Superior temporal gyrus (tissue), 1 donor: ENCODE results near the gene NOC2L.

Experiments
- DNase-seq: peaks from one replicate; pipeline ENCODE4 v3.0.0-alpha.2; 2016; ENCODE audit errors: extremely low spot score

The NOC2L gene

DNA sequence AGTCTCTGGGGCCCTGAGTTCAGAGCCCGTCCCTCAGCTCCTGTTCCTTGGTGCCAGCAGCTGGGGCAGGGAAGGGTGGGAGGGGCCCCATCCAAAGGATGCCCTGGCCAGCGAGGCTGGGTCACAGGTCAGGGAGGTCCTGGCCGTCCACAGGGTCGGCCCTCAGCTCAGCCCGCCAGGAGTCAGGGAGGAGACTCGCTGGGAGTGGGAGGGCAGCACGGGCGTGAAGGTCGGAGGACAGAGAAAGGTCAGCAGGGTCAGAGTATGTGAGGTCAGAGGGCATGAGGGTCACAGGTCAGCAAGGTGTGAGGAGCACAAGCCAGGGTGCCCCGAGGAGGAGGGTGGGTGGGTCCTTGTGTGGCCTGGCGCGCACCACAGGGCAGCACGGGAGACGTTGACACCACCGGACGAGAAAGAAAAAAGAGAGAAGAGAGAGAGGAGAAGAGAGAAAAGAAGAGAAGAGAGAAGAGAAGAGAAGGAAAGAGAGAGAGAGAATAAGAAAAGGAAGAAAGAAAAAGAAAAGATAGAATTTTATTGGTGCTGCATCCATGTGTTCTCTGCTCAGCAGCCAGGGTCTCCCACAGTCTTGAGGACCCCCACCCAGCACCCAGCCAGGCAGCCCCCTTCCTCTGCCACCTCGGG is 15.8 kb upstream of the NOC2L start:
- no peak for DNase-seq

DNA sequence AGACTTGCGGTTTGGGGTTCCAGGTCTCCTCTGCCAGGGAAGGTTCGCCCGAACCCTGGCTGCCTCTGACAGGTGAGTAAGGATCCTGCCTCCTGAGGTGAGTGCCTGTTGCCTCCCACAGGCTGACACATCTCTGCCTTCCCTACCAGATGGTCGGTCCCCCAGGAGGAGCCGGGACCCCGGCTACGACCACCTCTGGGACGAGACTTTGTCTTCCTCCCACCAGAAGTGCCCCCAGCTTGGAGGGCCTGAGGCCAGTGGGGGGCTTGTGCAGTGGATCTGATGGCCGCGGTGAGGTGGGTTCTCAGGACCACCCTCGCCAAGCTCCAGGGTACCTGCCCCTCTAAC is 15.2 kb upstream of the NOC2L start:
- no peak for DNase-seq

DNA sequence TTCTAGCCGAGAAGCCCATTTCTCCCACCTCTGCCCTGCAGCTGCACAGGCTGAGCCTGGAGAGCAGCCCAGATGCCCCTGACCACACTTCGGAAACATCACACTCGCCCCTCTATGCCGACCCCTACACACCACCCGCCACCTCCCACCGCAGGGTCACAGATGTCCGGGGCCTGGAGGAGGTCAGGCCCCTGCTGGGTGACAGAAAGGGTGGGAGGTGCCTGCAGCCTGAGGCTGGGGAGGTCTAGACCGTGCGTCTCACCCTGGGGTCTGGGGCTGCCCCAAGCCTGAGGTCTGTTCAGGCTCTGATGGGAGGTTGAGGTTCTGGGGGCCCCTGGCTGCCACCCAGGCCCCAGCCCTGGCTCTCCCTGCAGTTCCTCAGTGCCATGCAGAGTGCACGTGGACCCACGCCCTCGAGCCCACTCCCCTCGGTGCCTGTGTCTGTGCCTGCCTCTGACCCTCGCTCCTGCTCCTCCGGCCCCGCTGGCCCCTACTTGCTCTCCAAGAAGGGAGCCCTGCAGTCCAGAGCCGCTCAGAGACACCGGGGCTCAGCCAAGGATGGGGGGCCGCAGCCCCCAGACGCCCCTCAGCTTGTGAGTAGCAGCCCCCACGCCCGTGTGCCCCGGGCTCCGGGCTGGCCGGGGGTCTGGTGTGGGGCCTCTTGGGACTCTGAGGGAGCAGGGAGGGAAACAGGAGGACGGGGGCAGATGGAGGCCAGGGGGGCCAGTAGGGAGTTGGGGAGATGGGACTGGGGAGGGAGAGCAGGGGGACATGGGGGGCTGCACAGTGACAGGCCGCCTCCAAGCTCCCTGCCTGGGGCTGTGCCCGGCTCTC is 14.6 kb upstream of the NOC2L start:
- no peak for DNase-seq

DNA sequence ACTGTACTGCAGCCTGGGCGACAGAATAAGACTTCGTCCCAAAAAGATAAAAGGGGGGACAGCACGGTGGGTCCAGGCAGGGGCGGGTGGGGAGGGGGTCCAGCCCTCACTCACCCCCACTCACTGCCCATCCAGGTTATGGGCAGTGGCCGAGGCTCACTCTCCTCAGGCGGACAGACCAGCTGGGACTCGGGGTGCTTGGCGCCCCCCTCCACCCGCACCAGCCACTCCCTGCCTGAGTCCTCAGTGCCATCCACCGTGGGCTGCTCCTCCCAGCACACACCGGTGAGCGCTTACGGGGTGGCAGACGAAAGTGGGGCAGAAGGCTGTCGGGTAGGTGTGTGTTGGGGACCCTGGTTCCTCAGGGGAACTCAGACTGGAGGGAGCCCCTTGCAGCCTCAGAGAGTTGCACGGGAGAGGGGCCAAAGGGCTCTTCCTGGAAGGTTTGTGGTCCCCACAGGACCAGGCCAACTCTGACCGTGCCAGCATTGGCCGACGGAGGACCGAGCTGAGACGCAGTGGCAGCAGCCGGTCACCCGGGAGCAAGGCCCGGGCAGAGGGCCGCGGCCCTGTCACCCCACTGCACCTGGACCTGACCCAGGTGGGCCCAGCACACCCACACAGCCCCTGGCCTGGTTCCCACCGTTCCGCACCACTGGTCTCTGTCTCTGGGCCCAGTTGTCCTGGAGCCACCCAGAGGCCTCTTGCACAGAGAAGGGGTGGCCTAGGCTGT is 13.8 kb upstream of the NOC2L start:
- no peak for DNase-seq

DNA sequence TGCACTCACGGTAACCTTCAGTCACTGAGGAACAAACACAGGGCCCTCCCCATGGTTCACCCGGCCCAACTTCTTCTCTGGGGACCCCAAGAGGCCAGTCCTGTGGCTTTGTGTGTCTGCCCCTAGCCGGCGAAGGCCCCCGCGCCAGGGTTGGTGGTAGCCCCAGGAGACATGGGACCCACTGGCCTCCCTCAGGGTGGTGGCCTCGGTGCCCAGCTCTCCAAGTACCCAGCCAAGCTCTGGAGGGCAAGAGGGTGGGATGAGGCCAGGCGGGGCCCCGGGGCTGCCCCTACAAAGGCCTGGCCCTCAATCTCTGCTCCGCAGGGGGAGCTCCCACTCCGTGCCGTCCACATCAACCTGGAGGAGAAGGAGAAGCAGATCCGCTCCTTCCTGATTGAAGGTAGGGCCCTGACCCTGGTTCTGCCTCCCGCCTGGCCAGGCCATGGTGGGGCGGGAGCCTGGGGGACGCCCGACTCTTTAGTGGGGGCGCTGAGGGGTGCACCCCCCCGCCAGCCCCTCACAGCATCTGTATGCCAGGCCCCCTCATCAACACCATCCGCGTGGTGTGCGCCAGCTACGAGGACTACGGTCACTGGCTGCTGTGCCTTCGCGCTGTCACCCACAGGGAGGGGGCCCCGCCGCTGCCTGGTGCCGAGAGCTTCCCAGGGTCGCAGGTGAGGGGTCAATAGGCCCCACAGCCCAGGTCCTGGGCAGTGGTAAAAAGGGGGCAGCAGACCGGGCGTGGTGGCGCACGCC is 12.9 kb upstream of the NOC2L start:
- DNase-seq: no peak

DNA sequence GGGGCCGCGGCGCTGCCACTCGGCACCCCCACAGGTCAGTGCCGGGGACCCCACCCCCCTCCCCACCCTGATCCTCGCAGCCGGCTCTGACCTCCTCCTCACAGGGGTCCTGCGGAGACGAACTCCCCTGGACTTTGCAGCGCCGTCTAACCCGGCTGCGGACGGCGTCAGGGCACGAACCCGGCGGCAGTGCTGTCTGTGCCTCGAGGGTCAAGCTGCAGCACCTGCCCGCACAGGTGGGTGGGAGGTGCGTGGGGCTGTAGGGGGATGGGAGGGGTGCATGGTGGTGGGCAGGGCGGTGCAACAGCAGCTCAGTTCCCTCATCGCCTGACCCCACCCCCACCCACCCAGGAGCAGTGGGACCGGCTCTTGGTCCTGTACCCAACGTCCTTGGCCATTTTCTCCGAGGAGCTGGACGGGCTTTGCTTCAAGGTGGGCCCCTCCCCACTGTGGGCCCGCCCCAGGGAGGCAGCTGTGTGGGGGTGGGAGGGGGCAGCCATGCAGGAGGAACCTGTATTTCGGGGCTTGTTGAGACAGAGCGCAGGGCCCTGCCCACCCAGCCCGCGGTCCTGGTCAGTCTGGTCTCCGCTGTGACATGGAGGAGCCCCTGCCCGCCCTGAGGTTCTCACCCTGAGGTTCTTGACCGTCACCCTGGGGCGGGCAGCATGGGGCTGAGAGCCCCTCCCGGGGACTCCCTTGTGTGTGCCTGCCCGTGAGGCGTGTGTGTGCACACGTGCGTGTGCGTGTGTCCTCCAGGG is 12.1 kb upstream of the NOC2L start:
- DNase-seq: no peak

DNA sequence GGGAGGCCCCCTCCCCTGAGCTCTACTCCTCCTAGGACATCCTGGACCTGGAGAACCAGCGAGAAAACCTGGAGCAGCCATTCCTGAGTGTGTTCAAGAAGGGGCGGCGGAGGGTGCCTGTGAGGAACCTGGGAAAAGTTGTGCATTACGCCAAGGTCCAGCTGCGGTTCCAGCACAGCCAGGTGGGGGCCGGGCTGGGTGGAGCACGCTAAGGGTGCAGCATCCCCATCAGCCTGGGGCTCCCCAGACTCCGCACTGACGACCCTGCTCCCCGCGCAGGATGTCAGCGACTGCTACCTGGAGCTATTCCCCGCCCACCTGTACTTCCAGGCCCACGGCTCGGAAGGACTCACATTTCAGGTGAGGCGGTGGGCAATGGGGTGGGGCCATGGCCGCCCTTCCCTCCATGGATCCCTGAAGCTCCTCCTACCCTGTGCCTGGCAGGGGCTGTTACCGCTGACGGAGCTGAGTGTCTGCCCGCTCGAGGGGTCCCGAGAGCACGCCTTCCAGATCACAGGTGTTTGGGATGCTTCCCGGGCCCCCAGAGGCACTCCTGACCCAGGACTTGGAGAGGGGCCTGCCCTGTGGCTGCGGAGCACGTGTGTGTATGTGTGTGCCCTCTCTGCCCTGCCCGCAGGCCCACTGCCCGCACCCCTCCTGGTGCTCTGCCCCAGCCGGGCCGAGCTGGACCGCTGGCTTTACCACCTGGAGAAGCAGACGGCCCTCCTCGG is 11.4 kb upstream of the NOC2L start:
- no peak for DNase-seq

DNA sequence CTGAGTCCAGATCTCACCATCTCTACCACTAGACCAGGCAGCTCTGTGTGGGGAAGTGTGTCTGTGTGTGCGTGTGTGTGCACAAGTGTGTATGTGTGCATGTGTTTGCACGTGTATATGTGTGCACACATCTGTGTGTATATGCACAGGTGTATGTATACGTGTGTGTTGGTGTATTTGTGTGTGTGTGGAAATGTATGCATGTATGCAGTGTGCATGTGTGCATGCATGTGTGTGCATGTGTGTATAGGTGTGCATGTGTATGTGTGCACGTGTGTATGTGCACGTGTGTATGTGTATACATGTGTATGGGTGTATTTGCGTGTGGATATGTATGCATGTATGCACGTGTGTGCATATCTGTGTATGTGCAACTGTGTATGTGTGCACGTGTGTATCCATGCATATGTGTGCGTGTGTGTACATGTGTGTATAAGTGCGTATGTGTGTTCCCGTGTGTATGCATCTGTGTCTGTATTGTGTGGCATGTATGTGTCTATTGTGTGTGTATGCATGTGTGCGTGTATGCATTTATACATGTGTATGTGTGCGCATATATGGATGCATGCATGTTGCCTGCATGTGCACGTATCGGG is 10.3 kb upstream of the NOC2L start:
- no peak for DNase-seq

DNA sequence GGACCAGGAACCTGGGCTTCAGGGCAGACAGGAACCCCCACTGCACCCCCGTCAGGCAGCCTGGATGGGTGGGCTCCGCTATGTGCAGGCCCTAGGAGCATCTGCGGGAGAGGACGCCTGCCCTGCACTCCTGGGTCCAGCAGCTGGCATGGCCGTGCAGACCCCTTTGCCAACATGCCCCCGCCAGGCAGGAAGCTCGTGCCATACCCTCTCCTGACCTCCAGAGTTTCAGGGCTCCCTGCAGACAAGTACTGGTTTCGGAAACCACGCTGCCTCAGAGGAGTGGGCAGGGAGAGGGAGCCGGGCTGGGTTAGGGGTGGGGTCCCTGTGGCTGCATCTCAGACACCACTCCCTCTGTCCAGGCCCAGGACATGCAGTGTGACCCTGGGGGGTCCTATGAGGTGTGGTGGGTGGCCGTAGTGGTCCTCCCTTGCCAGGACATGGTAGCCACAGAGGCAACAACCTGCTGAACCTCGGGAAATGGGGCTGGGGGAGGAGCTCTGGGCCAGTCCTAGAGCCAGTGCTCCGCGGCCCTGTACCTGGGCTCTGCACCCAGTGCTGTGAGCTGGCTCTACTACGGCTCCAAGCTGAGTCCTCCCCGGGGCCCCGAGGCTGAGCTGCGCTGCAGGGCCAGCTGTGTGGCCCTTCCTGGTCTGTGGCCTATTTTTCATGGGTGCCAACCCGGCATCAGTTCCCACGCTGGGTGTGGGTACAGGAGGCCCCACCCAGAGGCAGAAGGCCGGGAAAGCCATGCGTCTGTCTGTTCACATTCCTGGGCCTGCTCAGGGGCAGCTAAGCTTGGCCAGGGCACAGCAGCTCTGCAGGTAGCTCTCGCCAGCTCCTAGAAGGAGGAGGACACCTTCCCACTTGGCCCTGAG is 8.6 kb upstream of the NOC2L start:
- no peak for DNase-seq

DNA sequence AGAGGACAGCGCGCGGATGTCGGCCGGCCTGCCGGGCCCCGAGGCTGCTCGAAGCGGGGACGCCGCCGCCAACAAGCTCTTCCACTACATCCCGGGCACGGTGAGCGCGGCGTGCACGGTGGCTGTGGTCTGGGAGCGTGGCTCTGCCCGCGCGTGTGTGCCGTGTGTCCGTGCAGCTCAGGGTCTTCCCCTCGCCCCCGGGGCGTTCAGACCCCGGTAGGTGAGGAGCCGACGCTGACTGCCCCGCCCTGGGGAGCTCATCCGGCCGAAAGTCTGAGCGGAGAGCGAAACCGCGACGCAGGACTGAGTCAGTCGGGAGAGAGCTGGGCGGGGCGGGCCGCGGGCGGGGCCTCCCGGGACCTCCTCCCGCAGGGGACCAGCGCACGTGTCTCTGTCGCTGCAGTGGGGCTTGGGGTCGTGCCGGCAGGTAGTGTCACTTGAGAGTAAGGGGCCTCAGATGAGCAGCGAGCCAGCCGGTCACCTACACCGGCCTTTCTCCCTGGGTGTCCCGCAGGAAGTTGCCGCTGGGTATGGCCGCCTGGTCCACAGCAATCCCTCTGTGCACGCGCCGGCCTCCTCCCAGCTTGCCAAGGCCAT is 7.7 kb upstream of the NOC2L start:
- no peak for DNase-seq

DNA sequence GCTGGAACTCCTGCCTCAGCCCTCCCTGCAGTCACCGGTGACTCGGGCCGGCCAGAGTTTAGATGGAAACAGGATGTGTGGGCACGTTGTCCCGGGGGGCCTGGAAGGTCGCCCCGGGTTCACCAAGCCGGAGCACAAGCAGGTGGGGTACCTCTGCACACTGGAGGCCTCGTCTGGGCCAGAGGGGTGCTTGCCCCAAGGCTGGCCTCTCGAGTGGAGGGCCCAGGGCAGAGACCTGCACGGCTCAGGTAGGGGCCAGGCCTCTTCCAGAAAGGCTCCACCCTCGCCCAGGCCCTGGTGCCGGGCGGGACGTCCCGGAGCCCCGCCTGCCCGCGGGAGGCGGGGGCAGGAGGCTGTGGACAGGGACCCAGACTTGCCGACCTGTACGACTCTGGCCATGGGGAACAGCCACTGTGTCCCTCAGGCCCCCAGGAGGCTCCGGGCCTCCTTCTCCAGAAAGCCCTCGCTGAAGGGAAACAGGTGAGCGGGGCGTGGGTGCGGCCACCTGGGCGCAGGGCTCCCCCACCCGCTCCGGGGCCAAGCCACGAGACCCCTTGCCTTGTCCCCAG is 7.2 kb upstream of the NOC2L start, which contains the start of gene PLEKHN1:
Gene PLEKHN1 (plus strand): TSS at position 348 of the 569 bp plus-strand sequence. CDS start 50 bp downstream, at position 398.
- no peak for DNase-seq

DNA sequence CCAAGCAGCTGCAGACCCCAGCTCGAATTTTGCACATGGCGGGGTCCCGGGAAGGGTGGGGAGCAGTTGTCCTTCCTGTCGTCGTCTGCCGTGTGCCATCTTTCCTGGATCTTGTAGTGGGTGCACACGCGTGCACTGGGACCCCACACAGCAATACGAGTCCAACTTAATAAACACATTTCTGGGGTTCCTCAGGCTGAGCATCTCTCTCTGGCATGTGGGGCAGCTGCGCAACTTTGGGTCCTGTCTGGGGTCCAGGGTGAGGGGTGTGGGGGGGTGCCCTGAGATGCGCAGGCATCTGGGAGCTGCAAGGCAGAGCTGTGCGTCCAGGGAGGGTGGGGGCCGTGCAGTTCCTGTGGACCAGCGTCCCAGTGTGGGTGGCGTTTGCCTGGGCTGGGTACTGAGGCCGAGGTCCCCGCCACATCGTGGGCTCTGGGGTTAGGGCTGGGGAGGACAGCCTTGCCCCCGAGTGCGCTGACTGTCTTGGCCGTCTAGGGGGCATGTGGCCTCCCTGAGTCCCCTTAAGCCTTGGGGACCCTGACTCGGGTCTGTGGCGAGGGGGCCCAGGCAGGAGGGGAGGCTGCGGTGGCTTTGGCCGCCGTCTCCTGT is 6.6 kb upstream of the NOC2L start:
- DNase-seq: no peak

DNA sequence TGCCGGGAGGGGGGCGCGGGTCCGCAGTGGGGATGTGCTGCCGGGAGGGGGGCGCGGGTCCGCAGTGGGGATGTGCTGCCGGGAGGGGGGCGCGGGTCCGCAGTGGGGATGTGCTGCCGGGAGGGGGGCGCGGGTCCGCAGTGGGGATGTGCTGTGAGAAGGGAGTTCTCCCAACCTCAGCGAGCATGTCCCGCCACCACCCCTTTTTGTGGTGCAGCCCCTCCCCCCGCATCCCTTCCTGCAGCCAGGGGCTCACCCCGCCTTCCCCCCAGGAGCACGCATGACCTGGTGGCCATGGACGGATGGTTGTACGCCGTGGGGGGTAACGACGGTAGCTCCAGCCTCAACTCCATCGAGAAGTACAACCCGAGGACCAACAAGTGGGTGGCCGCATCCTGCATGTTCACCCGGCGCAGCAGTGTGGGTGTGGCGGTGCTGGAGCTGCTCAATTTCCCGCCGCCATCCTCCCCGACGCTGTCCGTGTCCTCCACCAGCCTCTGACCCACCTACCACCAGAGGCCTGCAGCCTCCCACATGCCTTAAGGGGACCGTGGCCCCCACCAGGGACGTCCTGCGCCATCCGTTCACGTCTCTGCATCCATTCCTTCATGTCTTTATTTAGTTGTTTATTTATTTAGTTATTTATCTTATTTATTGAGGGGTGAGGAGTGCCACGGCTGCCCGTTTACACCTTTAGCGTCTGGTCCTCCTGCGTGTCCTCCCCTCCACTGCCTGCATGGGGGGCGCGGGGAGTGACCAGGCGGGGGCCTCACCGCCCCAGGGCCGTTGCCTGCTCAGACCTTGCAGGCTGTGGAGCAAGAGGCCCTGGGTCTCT is 5.9 kb upstream of the NOC2L start:
- no peak for DNase-seq

DNA sequence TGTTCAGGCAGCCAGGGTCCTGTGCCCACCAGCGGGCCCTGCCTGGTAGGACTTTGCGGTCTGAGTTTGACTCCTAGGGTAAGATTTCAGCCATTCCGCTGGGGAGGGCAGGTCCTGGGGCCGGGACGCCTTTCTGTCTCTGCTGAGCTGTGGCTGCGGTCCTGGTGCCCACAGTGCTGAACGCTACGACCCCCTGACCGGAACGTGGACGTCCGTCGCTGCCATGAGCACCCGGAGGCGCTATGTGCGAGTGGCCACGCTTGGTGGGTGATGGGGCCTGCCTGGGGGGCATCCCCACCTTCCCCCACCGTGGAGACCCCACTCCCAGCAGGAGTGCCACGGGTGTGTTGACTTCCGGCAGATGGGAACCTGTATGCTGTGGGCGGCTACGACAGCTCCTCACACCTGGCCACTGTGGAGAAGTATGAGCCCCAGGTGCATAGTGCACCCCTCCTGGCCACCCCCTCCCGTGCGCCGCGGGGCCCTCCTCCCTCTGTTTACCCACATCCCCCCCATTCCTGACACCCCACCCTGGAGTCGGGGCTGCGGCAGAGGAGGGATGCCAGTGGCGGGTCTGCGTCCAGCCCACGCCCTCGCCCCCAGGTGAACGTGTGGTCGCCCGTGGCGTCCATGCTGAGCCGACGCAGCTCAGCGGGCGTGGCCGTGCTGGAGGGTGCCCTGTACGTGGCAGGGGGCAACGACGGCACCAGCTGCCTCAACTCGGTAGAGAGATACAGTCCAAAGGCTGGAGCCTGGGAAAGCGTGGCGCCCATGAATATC is 4.9 kb upstream of the NOC2L start:
- no peak for DNase-seq

DNA sequence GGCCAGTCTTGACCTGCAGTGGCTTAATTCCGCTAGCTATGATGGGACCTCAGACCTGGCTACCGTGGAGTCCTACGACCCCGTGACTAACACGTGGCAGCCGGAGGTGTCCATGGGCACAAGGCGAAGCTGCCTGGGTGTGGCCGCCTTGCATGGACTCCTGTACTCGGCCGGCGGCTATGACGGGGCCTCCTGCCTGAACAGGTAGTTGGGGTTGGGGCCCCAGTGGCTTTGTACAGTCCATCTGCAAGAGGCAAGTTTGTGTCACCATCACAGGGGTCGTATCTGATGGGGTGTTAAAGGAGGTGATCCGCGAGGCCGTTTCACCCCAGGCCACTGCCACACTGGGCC is 4.2 kb upstream of the NOC2L start:
- DNase-seq: no peak
